Medulla oblongata (tissue), 1 donor: ENCODE measurements around the gene SON.
"Not testable (repeated sequence)": the region's sequence is repeated elsewhere in the genome, so short reads cannot be mapped to it uniquely, and the experiment has no call there.

Source experiments
- DNase-seq: peaks from one replicate; pipeline ENCODE4 v3.0.0-alpha.2; 2015; ENCODE audit errors: extremely low spot score

Gene SON

GRCh38 chr21:33569991-33570390, 27.2 kb downstream of the SON start:
- DNase-seq = no peak

DNA sequence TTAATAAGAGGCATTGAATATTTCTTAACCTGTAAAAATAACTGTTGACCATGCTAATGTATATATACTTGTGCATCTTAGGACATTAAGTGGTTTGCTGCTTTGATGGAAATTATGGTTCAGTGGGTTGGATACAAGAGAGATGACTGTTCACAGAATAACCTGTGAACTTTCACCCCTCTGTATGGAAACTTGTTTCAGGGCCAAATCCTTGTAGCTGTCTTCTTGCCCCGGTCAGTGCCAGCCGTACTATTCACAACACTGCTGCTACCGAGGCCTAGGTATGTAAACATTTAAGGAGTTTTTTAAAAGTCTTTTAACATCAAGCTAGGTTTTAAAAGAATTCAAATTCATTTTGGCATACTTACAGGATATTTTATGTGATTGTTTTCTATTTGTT, 29.5 kb downstream of the SON start:
- DNase-seq = no peak

DNA sequence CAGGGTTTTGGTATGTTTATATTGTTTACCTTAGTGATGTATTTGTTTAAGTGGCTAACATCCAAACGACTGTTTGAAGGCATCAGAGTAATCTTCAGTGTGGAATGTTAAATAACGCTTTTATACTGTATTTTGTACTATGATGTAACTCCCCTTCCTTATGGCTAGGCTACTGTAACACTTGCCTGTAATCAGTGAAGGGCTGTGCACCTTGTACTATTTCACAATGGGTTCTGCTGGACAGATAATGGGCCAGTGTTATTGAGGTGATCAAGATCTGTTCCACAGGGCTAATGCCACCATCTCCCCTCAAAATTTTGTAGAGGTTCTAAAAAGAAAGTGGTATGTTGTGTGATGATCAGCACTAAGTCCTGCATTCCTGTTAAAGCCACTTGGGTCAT, 33.9 kb downstream of the SON start:
- DNase-seq = not testable (repeated sequence)

DNA sequence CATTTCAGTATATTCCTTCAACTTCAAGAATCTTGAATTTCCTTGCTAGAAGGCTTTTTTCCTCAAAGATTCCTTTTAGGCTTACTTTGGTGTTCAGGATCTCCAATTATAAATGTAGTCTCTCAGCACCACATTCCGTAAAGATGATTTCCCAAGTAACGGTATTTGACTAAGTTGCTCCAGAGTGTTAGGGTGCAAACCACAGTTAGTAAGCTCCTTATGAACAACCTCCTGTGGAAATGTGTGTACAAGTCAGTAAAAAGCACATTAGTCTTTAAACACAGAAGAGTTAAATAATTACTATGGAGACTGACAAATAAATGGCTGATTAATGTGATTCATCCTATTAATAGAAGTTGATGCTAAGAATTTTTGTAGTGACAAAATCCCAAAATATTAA, 35.4 kb downstream of the SON start:
- DNase-seq = no peak

DNA sequence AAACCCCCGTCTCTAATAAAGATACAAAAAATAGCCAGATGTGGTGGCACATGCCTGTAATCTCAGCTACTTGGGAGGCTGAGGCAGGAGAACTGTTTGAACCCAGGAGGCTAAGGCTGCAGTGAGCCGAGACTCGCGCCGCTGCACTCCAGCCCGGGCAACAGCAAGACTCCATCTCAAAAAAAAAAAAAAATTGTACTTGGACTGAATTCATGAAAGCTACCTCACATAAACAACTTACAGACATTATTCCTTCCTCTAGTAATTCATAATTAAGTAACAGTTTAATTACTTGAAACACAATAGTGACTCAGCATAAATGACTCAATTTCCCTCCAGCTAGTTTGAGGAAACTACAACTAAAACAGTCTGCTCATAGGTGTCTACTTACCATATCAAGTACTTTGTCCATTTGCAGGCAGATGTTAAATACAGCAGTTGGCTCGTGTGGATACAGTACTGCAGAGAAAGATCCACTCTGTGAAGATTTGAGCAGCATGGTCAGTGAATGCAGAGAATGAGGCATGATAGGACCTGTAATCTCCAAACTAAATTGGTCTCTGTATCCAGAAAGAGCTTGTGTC, 36.2 kb downstream of the SON start:
- no peak for DNase-seq

- DNase-seq = no peak
Observed at GRCh38 chr21:33584455-33584854, 41.6 kb downstream of the SON start.

DNA sequence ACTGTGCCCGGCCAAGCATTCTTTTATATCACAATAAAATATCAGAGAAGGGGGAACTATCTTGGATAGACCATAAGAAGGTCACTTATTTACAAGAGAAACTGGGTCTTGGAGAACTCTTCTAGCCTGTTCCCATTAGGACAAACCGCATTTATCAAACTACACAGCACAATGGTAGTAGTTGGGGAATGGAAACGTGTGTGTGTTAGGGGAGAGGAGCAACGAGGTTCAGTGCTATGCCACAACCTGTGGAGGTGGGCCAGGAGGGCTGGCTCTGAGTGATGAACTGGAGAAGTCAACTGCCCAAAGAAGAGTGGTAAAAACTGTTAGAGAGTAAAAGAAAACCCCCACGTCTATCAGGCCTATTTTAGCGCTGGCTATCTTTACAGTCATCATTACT, 44.1 kb downstream of the SON start:
- DNase-seq = no peak

DNA sequence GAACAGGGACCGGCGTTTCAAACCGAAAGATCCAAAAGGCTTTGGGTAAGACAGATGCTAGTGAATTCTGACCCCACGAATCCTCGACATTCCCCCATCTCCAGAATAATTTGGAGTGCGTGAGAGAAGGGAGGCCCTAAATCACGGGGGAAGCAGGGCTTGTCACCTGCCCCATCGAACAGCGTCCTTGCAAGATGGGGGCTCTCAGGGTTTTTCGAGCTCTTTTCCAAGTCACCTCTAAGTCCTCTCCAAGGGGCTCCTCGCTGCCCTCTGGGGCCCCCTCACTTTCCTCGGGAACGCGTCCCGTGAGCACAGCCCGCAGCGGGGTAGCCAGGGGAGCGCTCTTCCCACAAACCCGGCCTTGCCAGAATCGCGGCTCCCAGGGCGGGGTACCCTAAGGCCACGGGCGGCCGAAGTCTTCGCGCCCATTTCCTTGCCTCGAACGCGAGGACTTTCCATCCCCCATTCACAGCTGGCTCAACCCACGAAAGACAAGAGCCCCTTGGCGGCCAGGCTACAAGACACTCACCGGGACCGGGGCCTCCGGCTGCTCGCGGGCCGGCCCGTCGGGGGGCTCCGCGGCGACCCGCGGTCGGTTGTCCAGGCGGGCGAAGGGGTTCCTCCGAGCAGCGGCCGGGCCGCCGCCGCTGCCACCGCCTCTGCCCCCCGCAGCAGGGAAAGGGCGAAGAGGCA, 45.1 kb downstream of the SON start:
- DNase-seq = peak; percentile 34

- peak; percentile 85 for DNase-seq
Observed at GRCh38 chr21:33588485-33589335, 45.9 kb downstream of the SON start, which contains the start of gene DONSON. Gene DONSON, minus strand, starts transcription at chr21:33588684. Its CDS starts 43 bp downstream, at chr21:33588641.

GRCh38 chr21:33598051-33598450, 55.2 kb downstream of the SON start:
- no peak for DNase-seq

GRCh38 chr21:33608559-33608958, 65.7 kb downstream of the SON start:
- no peak for DNase-seq

GRCh38 chr21:33611006-33611744, 68.3 kb downstream of the SON start:
- DNase-seq = no peak

GRCh38 chr21:33617565-33617964, 74.7 kb downstream of the SON start:
- DNase-seq = not testable (repeated sequence)

DNA sequence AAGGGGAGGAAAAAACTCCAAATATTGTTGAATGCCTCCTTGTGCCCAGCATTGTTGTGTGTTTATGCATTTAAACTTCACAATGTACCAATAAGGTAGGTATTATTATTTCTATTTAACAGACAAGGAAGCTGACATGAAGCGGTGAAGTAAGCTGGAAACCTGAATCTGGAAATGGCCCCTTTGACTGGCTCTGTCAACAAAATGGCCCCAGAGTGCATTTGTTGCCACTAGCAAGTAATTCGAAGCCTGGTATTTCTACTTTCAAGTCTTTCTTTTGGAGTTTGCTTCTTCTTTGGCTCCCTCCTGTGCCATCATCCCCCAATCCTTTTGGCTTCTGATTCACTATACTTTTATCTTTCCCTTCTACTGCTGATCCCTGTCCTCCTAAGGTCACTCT, 75.6 kb downstream of the SON start:
- DNase-seq = no peak

DNA sequence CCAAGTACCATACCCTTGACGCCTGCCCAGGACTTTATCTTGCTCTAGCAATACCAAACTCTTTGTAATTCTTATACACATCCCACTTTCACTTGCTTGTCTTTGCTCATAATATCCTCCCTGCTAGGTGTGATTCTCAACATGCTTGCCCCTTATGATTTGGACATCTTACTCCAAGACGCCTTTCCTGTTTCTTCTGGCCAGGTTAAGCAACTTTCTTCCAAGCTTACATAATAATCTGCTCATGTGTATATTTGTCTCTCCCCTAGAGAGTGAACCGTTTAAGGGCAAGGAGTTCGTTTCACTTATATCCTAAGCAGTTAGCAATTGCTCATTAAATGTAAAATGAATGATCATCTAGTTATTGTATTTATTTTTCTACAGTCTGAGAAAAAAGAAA, 76.9 kb downstream of the SON start:
- DNase-seq = no peak

DNA sequence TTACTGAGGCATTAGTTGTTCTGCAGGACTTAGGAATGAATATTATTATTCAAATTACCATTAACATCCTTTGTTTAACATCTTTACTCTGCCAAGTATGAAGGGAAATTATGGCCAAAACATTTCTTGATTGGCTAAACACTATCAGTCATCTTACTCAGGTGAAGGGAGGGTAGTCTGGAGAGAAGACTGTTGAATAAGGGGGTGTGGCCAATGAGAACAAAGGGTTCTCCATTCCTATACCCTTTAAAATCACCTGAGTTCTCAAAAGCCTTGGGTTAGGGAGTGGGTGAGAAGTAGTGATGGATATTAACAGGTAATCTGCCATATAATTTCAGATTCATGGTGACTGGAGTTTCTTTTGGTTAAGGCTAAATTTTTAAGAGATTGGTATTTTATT, 79.4 kb downstream of the SON start:
- no peak for DNase-seq

DNA sequence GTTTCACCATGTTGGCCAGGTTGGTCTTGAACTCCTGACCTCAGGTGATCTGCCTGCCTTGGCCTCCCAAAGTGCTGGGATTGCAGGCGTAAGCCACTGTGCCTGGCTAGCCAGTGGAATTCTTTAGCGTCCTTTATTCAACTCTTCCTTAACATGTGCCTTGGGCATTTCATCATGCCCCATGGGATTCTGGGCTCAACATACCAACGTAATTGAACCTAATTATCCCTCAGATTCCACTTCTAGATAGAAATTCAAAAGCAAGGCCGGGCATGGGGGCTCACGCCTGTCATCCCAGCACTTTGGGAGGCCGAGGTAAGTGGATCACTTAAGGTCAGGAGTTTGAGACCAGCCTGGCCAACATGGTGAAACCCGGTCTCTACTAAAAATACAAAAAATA, 83.3 kb downstream of the SON start:
- not testable (repeated sequence) for DNase-seq
